Panc1 (cell line): ENCODE data around the gene PSG1. TPM values are rescaled to one million over a fixed set of nuclear protein-coding genes. Genes with fewer than 3 reads are reported as not detected.

Source experiments
- ATAC-seq: fragments of 200-7000 bp; cut with Tn5 transposase; 2 replicates; pipeline ENCODE4 v1.9.1; 2020; ENCODE audit warnings: mild to moderate bottlenecking, moderate library complexity
- Bru-seq: library from RNA; stranded (reverse); fragments of 400-500 nt; gene quantifications from one replicate; lab custom pipeline; 2021; lab: Mats Ljungman, UMichigan
- BruChase-seq, 2 experiments: library from RNA; stranded (reverse); fragments of 400-500 nt; gene quantifications; one replicate each; lab custom pipeline; 2021; lab: Mats Ljungman, UMichigan
- BruUV-seq: library from RNA; stranded (reverse); fragments of 400-500 nt; replicated peaks from 2 replicates; lab custom pipeline; 2021; lab: Mats Ljungman, UMichigan
- CTCF ChIA-PET: fragments of 300-600 bp; sonication (Branson Sonifier 250); formaldehyde crosslinking; loops from one replicate; lab custom pipeline; 2022; ENCODE audit warnings: antibody characterized with exemption; lab: Charles Lee
- POLR2A ChIA-PET: fragments of 300-600 bp; sonication (Branson Sonifier 250); formaldehyde crosslinking; loops from one replicate; lab custom pipeline; 2022; ENCODE audit warnings: antibody characterized with exemption; lab: Charles Lee
- DNase-seq: peaks from one replicate; pipeline ENCODE4 v3.0.0-alpha.2; 2010; ENCODE audit warnings: low read depth, low spot score
- H3K27ac ChIP-seq: 2 replicates; pipeline ENCODE4 v1.5.1; 2011; ENCODE audit warnings: mild to moderate bottlenecking, low read length, inconsistent platforms
- H3K27me3 ChIP-seq: fragments of 200-500 bp; sonication (Bioruptor generic); 2 replicates; pipeline ENCODE4 v1.6.0; 2014; ENCODE audit warnings: low read length, inconsistent platforms; ENCODE audit not compliant: control insufficient read depth, insufficient read depth
- H3K36me3 ChIP-seq: fragments of 200-500 bp; sonication (Bioruptor generic); 2 replicates; pipeline ENCODE4 v1.5.1; 2014; ENCODE audit warnings: inconsistent platforms, mild to moderate bottlenecking, low read length, moderate library complexity; ENCODE audit not compliant: control insufficient read depth, insufficient read depth
- H3K4me1 ChIP-seq: 2 replicates; pipeline ENCODE4 v1.5.1; 2011; ENCODE audit warnings: inconsistent platforms, mild to moderate bottlenecking, low read length, moderate library complexity; ENCODE audit not compliant: control insufficient read depth, insufficient read depth
- H3K4me3 ChIP-seq, 2 experiments: 2 replicates each; pipeline ENCODE4 v1.5.1; 2011 to 2012; ENCODE audit warnings: low read depth in 2 of 2, low read length in 2 of 2, mild to moderate bottlenecking in 2 of 2, inconsistent platforms in 1 of 2, moderate library complexity in 1 of 2
- H3K9me3 ChIP-seq: fragments of 200-500 bp; sonication (Bioruptor generic); 2 replicates; pipeline ENCODE4 v1.5.1; 2014; ENCODE audit warnings: low read depth, mild to moderate bottlenecking, inconsistent platforms, low read length, moderate library complexity; ENCODE audit not compliant: control insufficient read depth, insufficient read depth
- CTCF ChIP-seq: fragments of 450-650 bp; IDR thresholded peaks from 2 replicates; pipeline ENCODE4 v1.5.1; 2017; ENCODE audit warnings: mild to moderate bottlenecking
- POLR2AphosphoS5 ChIP-seq: IDR thresholded peaks from 2 replicates; pipeline ENCODE4 v1.6.1; 2012; ENCODE audit warnings: mild to moderate bottlenecking, low read depth, low read length, moderate library complexity
- REST ChIP-seq, 2 experiments: IDR thresholded peaks; 2 replicates each; pipeline ENCODE4 v1.6.1; 2011 to 2012; ENCODE audit warnings: low read depth in 2 of 2, control low read depth in 1 of 2, low read length in 1 of 2, mild to moderate bottlenecking in 1 of 2, moderate library complexity in 1 of 2; ENCODE audit not compliant: insufficient read depth in 1 of 2
- SIN3A ChIP-seq: IDR thresholded peaks from 2 replicates; pipeline ENCODE4 v1.6.1; 2012; ENCODE audit warnings: low read depth, mild to moderate bottlenecking, low read length, moderate library complexity, borderline replicate concordance; ENCODE audit not compliant: insufficient read depth
- TCF7L2 ChIP-seq: IDR thresholded peaks from 2 replicates; pipeline ENCODE4 v1.6.1; 2011; ENCODE audit warnings: mild to moderate bottlenecking, low read depth, low read length, inconsistent platforms
- in situ Hi-C: cut with HindIII; loops from 2 replicates; pipeline ENCODE4 v1.10.0; 2016; ENCODE audit warnings: low sequenced_read_pairs, low pct_unique_long_range_greater_than_20kb
- intact Hi-C: fragments of 100-400 bp; cut with micrococcal nuclease; formaldehyde crosslinking; loops from one replicate; pipeline ENCODE4 v1.10.0; 2022; ENCODE audit not compliant: unreplicated experiment
- long read RNA-seq: library from polyadenylated mRNA; unstranded; transcript quantifications from one replicate; pipeline ENCODE4 v2.0.0, GENCODE V29; 2021; ENCODE audit not compliant: unreplicated experiment
- polyA plus RNA-seq: library from polyadenylated mRNA; unstranded; fragments of >200 nt; gene quantifications from one replicate; pipeline ENCODE4 v1.2.1, GENCODE V29; 2012; ENCODE audit warnings: missing spikeins; ENCODE audit not compliant: insufficient read length
- total RNA-seq: library from RNA; stranded (reverse); gene quantifications from one replicate; pipeline ENCODE4 v1.2.1, GENCODE V29; 2021; ENCODE audit not compliant: unreplicated experiment

Gene PSG1
- total RNA-seq (not detected), Bru-seq, nascent RNA (not detected), BruChase-seq, experiment 1, labeled RNA remaining after a 2-hour chase (not detected), BruChase-seq, experiment 2, labeled RNA remaining after a 6-hour chase (not detected)
- polyA plus RNA-seq, result not detected
- long read RNA-seq, result 0 reads

- H3K4me3 ChIP-seq, result no peak within 1 kb of the TSS
- intact Hi-C loops, result no loop called here
- no peak for DNase-seq
- BruUV-seq, result no TSS peak
- no peak within 1 kb of the TSS for H3K27ac ChIP-seq
- no peak for ATAC-seq
- ChIA-PET CTCF (no interaction called here), POLR2A (no interaction called here)
- in situ Hi-C loops, result no loop called here
- no peaks in the 10 kb centered on the region for H3K27me3 ChIP-seq
- no peaks in the 10 kb centered on the region for H3K4me1 ChIP-seq
- H3K9me3 ChIP-seq, result no peaks in the 10 kb centered on the region
- no peaks in the 10 kb centered on the region for H3K36me3 ChIP-seq
- TF ChIP-seq POLR2AphosphoS5 (no peak), SIN3A (no peak), CTCF (no peak), TCF7L2 (no peak), REST (IDR thresholded peaks at IDR 0.05; ENCODE audit: insufficient read depth in 1 of 2, low read depth in 2 of 2, low read length in 1 of 2) (no peak)
Measured at GRCh38 chr19:42879613-42880012, at the start of gene PSG1. Gene PSG1, minus strand, starts transcription at chr19:42879713. Its CDS starts 132 bp downstream, at chr19:42879581.

GRCh38 chr19:42928896-42929295 is 49.4 kb upstream of the PSG1 start:
- POLR2A ChIA-PET, result no interaction called here
- intact Hi-C loops (no loop called here), in situ Hi-C loops (no loop called here)
- DNase-seq (no peak), ATAC-seq (no peak)
- CTCF ChIA-PET, result no interaction called here
- H3K4me3 ChIP-seq, result no peak overlapping the region
- H3K4me1 ChIP-seq, result no peaks in the 10 kb centered on the region
- no peak overlapping the region for H3K27ac ChIP-seq
- no TSS peak for BruUV-seq
- H3K9me3 ChIP-seq, result no peaks in the 10 kb centered on the region
- H3K27me3 ChIP-seq, result no peaks in the 10 kb centered on the region
- no peaks in the 10 kb centered on the region for H3K36me3 ChIP-seq
- TF ChIP-seq CTCF, result no peak
